Choroid plexus epithelial cell (primary cell): ENCODE measurements around the gene LHX3.
"Not testable (repeated sequence)": the region's sequence is repeated elsewhere in the genome, so short reads cannot be mapped to it uniquely, and the experiment has no call there.

Experiments
- DNase-seq: peaks from one replicate; pipeline ENCODE4 v3.0.0-alpha.2; 2010; ENCODE audit warnings: low read depth
- H3K4me3 ChIP-seq: 2 replicates; pipeline ENCODE4 v1.5.1; 2011; ENCODE audit warnings: low read depth, mild to moderate bottlenecking, control low read depth, low read length, moderate library complexity
- TF ChIP-seq, protein P1 (sequence below): conservative IDR thresholded peaks from 2 replicates; pipeline ENCODE4 v1.5.1; 2011; ENCODE audit warnings: low read depth, mild to moderate bottlenecking, control low read depth, inconsistent platforms, low read length, moderate library complexity

LHX3 gene

DNA sequence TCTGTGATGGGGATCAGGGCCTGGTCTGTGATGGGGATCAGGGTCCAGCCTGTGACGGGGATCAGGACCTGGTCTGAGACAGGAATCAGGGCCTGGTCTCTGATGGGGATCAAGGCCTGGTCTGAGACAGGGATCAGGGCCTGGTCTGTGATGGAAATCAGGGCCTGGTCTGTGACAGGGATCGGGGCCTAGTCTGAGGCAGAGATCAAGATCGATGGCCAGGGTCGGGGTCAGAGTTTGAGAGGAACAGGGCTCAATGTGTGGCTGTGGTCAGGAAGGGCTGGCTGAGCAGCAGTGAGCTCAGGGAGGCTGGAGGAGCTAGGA lies 52.4 kb downstream of the LHX3 start:
- no peak for DNase-seq
- H3K4me3 ChIP-seq, result no peak overlapping the region
- TF ChIP-seq, protein P1, sequence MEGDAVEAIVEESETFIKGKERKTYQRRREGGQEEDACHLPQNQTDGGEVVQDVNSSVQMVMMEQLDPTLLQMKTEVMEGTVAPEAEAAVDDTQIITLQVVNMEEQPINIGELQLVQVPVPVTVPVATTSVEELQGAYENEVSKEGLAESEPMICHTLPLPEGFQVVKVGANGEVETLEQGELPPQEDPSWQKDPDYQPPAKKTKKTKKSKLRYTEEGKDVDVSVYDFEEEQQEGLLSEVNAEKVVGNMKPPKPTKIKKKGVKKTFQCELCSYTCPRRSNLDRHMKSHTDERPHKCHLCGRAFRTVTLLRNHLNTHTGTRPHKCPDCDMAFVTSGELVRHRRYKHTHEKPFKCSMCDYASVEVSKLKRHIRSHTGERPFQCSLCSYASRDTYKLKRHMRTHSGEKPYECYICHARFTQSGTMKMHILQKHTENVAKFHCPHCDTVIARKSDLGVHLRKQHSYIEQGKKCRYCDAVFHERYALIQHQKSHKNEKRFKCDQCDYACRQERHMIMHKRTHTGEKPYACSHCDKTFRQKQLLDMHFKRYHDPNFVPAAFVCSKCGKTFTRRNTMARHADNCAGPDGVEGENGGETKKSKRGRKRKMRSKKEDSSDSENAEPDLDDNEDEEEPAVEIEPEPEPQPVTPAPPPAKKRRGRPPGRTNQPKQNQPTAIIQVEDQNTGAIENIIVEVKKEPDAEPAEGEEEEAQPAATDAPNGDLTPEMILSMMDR, result no peak

DNA sequence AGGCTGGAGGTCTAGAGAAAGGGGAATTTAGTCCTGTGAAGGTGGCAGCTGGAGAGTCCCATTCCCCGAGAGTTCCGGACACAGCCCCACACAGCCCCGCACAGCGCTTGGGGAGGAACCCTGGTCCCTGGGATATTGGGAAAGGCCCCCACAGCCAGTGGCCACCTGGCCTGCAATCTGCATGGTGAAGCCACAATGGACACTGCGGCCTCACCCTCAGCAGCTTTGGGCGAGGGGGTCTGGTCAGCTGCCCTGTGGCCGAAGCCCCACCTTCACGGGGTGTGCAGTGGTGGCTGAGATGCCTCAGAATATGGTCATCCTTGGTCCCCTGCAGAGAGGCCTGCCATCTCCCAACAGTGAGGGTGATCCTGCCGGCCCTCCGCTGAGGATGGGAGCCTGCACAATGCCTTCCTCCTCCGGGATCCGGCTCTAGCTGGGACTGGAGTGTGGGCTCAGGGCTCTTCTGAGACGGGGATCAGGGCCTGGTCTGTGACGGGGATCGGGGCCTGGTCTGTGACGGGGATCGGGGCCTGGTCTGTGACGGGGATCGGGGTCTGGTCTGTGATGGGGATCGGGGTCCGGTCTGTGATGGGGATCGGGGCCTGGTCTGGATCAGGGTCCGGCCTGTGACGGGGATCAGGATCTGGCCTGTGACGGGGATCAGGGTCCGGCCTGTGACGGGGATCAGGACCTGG lies 52.9 kb downstream of the LHX3 start:
- TF ChIP-seq, protein P1, result no peak
- no peak overlapping the region for H3K4me3 ChIP-seq
- DNase-seq, result no peak

- no peak overlapping the region for H3K4me3 ChIP-seq
- TF ChIP-seq, protein P1, result no peak
- DNase-seq, result no peak
Measured at GRCh38 chr9:136151214-136151804, 53.6 kb downstream of the LHX3 start.

GRCh38 chr9:136150664-136151213 lies 54.2 kb downstream of the LHX3 start:
- not testable (repeated sequence) for DNase-seq, H3K4me3 ChIP-seq

- H3K4me3 ChIP-seq, result no peak overlapping the region
- TF ChIP-seq, protein P1, result no peak
- no peak for DNase-seq
Measured at GRCh38 chr9:136149853-136150252, 55.1 kb downstream of the LHX3 start.

DNA sequence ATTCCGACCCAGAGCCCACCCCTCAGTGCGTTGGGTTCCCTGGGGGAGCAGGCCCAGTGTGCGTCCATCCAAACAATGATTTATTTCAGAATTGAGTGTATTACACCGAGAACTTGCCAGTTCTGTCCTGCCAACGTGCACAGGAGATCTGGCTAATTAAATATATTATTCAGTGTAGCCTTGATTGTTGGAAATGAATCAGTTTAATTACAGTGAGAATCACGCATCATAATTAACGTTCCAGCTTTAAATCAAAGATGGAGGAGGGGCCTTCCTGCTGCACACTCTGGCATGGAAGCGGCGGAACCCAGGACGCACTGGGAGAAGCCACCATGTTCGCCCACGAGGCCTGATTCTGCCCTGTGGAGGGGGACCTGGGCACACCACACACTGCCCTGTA lies 55.6 kb downstream of the LHX3 start:
- no peak overlapping the region for H3K4me3 ChIP-seq
- no peak for DNase-seq
- TF ChIP-seq, protein P1, result no peak

- TF ChIP-seq, protein P1, result no peak
- no peak overlapping the region for H3K4me3 ChIP-seq
- DNase-seq, result no peak
Measured at GRCh38 chr9:136148766-136149165, 56.2 kb downstream of the LHX3 start.
